Vagina (tissue), 2 donors: Measurements from ENCODE around the gene SLC29A2. TPM values are rescaled to one million over a fixed set of nuclear protein-coding genes. Genes with fewer than 3 reads are reported as not detected.

Source experiments
- DNase-seq, 2 donors: peaks; one replicate each; pipeline ENCODE4 v3.0.0-alpha.2; 2017; ENCODE audit errors: extremely low spot score in 2 of 2
- H3K27ac ChIP-seq: fragments of 200-600 bp; sonication (generic); one replicate; pipeline ENCODE4 v1.5.1; 2019
- H3K27me3 ChIP-seq: fragments of 200-600 bp; sonication (generic); one replicate; pipeline ENCODE4 v1.5.1; 2019
- H3K36me3 ChIP-seq, 2 donors: fragments of 200-600 bp; sonication (generic); one replicate each; pipeline ENCODE4 v1.5.1; 2017 to 2019
- H3K4me1 ChIP-seq: fragments of 200-600 bp; sonication (generic); one replicate; pipeline ENCODE4 v1.5.1; 2019
- H3K4me3 ChIP-seq, 2 donors: fragments of 200-600 bp; sonication (generic); 1 replicate in 1 of 2; 2 replicates in 1 of 2; pipeline ENCODE4 v1.5.1; 2016 to 2019
- H3K9me3 ChIP-seq: fragments of 200-600 bp; sonication (generic); one replicate; pipeline ENCODE4 v1.5.1; 2019
- CTCF ChIP-seq, 3 experiments: fragments of 450-650 bp in 2 of 3; fragments of 200-600 bp in 1 of 3; sonication (generic) in 1 of 3; IDR thresholded peaks; one replicate each; pipeline ENCODE4 v1.5.1; 2017 to 2019; ENCODE audit warnings: antibody characterized with exemption in 3 of 3, mild to moderate bottlenecking in 2 of 3, moderate library complexity in 2 of 3
- POLR2A ChIP-seq, 2 donors: fragments of 450-650 bp; IDR thresholded peaks; one replicate each; pipeline ENCODE4 v1.6.1; 2017; ENCODE audit warnings: antibody characterized with exemption in 2 of 2, mild to moderate bottlenecking in 2 of 2, moderate library complexity in 2 of 2
- POLR2AphosphoS5 ChIP-seq, 2 donors: sonication (generic); formaldehyde crosslinking; IDR thresholded peaks; one replicate each; pipeline ENCODE4 v1.9.0; 2017; ENCODE audit warnings: antibody characterized with exemption in 2 of 2, mild to moderate bottlenecking in 2 of 2, low read depth in 1 of 2; ENCODE audit not compliant: insufficient read depth in 1 of 2
- intact Hi-C: fragments of 100-400 bp; cut with DNase I; formaldehyde crosslinking; loops from one replicate; pipeline ENCODE4 v1.15.1; 2023
- total RNA-seq: library from RNA; depleted of rRNA; stranded (reverse); fragments of >200 nt; gene quantifications from one replicate; pipeline ENCODE4 v1.2.3, GENCODE V29; 2016

SLC29A2 gene
- total RNA-seq, 1 donor from 2014 or later, result 4.2 TPM

GRCh38 chr11:66365711-66366619 lies 5.6 kb downstream of the SLC29A2 start:
- no peak overlapping the region for H3K27ac ChIP-seq
- H3K27me3 ChIP-seq, result no peaks in the 10 kb centered on the region
- peaks cover 11% of the 10 kb centered on the region for H3K4me1 ChIP-seq
- no peak overlapping the region for H3K4me3 ChIP-seq
- intact Hi-C loops, result no loop called here
- TF ChIP-seq POLR2A (IDR thresholded peaks at IDR 0.05) (no peak), POLR2AphosphoS5 (IDR thresholded peaks at IDR 0.05; ENCODE audit: insufficient read depth in 1 of 2, low read depth in 1 of 2) (no peak), CTCF (IDR thresholded peaks at IDR 0.05) (no peak)
- no peaks in the 10 kb centered on the region for H3K36me3 ChIP-seq
- DNase-seq, result no peak
- H3K9me3 ChIP-seq, result no peaks in the 10 kb centered on the region

DNA sequence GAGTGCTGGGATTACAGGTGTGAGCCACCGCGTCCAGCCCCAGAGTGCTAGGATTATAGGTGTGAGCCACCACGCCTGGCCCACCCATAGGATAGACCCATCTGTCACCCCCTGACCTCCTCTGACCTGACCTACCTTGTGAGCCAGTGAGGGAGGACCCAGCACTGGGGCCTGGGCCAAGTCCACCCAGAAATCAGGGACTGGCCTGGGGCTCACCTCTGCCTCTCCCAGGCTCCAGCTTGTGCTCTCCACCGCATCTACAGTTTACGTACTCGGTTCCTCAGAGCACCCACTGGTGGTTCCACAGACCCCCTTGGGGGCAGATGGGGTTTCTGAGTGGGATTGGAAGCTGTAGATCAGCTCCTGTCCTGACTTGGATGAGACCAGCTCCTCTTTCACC lies 6.4 kb downstream of the SLC29A2 start:
- no peak for TF ChIP-seq POLR2A (IDR thresholded peaks at IDR 0.05)
- TF ChIP-seq CTCF (IDR thresholded peaks at IDR 0.05), result no peak
- no peak for TF ChIP-seq POLR2AphosphoS5 (IDR thresholded peaks at IDR 0.05; ENCODE audit: insufficient read depth in 1 of 2, low read depth in 1 of 2)
- H3K27me3 ChIP-seq, result no peaks in the 10 kb centered on the region
- no peak overlapping the region for H3K27ac ChIP-seq

DNA sequence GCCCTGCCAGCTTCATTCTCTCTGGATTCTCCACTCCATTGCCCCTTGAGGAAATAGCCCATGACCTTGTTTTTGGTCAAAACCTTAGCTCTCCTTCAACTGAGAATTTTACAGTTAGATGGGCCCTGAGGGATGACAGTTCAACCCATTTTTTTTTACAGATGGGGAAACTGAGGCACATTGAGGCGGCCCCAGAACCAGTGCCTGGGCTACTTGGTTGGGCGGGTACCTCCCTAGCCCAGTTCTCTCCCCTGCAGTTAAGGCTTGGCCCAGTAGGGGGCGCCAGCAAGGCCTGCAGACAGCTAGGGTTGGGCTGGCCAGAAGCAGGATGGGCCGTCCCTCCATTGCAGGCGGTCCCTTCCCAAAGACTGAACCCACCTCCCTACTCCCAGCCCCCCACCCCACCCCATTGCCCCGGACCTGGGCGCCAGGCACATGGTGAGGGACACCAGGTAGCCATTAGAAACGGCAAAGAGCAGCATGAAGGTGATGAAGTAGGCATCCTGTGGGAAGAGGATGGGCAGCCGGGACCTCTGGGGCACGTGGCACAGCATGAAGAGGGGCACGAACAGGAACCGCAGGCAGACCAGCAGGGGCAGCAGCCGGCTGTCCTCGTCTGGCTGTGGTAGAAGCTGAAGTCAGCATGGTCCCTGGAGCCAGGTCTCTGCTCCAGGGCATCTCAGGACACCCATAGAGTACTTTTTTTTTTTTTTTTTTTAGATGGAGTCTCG lies 7.6 kb downstream of the SLC29A2 start:
- Histone ChIP-seq H3K9me3 (no peaks in the 10 kb centered on the region), H3K27ac (no peak overlapping the region), H3K36me3 (no peaks in the 10 kb centered on the region), H3K27me3 (no peaks in the 10 kb centered on the region), H3K4me3 (no peak overlapping the region), H3K4me1 (no peaks in the 10 kb centered on the region)
- no peak for TF ChIP-seq CTCF (IDR thresholded peaks at IDR 0.05)
- intact Hi-C loops, result no loop called here
- no peak for DNase-seq

More for the DNA sequence above, 6.4 kb downstream of the SLC29A2 start:
- intact Hi-C loops, result no loop called here
- no peak overlapping the region for H3K4me3 ChIP-seq
- no peaks in the 10 kb centered on the region for H3K9me3 ChIP-seq
- DNase-seq, result no peak
- H3K4me1 ChIP-seq, result peaks cover 3% of the 10 kb centered on the region
- no peaks in the 10 kb centered on the region for H3K36me3 ChIP-seq

GRCh38 chr11:66363187-66363601 lies 8.4 kb downstream of the SLC29A2 start:
- H3K36me3 ChIP-seq, result no peaks in the 10 kb centered on the region
- intact Hi-C loops, result no loop called here
- TF ChIP-seq POLR2A (IDR thresholded peaks at IDR 0.05) (no peak), POLR2AphosphoS5 (IDR thresholded peaks at IDR 0.05; ENCODE audit: insufficient read depth in 1 of 2, low read depth in 1 of 2) (no peak), CTCF (IDR thresholded peaks at IDR 0.05) (no peak)

More at GRCh38 chr11:66363187-66363601, 8.4 kb downstream of the SLC29A2 start:
- Histone ChIP-seq H3K4me1 (no peaks in the 10 kb centered on the region), H3K27ac (no peak overlapping the region), H3K27me3 (no peaks in the 10 kb centered on the region), H3K4me3 (no peak overlapping the region), H3K9me3 (no peaks in the 10 kb centered on the region)
- DNase-seq, result no peak
